HUDEP-2 (cell line): ENCODE results near the gene C1orf174.
"Not testable (repeated sequence)": the region's sequence is repeated elsewhere in the genome, so short reads cannot be mapped to it uniquely, and the experiment has no call there.

Experiments used
- DNase-seq, 76 experiments: peaks; one replicate each; lab custom pipeline; 2025; ENCODE audit not compliant: unreplicated experiment in 76 of 76; lab: John Stamatoyannopoulos, UW

The C1orf174 gene

GRCh38 chr1:3926956-3927355 is 26.9 kb upstream of the C1orf174 start:
- DNase-seq = no peak

- no peak for DNase-seq
These were observed 25.7 kb upstream of the C1orf174 start for GRCh38 chr1:3925762-3926161.

- no peak for DNase-seq
These were observed 25.2 kb upstream of the C1orf174 start for GRCh38 chr1:3925256-3925655.

- no peak for DNase-seq
These were observed 24.8 kb upstream of the C1orf174 start for GRCh38 chr1:3924825-3925220.

GRCh38 chr1:3924186-3924824 is 24.2 kb upstream of the C1orf174 start:
- DNase-seq = no peak

- no peak for DNase-seq
These were observed 23.5 kb upstream of the C1orf174 start for GRCh38 chr1:3923378-3924185.

- no peak for DNase-seq
These were observed 22.8 kb upstream of the C1orf174 start for GRCh38 chr1:3922851-3923250.

GRCh38 chr1:3922201-3922725 is 22.2 kb upstream of the C1orf174 start:
- DNase-seq = no peak

- DNase-seq = no peak
These were observed 21.7 kb upstream of the C1orf174 start for GRCh38 chr1:3921765-3922164.

GRCh38 chr1:3919706-3920105 is 19.6 kb upstream of the C1orf174 start:
- DNase-seq = no peak

- no peak for DNase-seq
These were observed 19.0 kb upstream of the C1orf174 start for GRCh38 chr1:3918966-3919611.

GRCh38 chr1:3918359-3918758 is 18.3 kb upstream of the C1orf174 start:
- not testable (repeated sequence) for DNase-seq

GRCh38 chr1:3917761-3918160 is 17.7 kb upstream of the C1orf174 start:
- DNase-seq = no peak

GRCh38 chr1:3915551-3916121 is 15.6 kb upstream of the C1orf174 start:
- DNase-seq = no peak

GRCh38 chr1:3914911-3915310 is 14.8 kb upstream of the C1orf174 start:
- DNase-seq = no peak

- no peak for DNase-seq
These were observed 14.3 kb upstream of the C1orf174 start for GRCh38 chr1:3914331-3914851.

- no peak for DNase-seq
These were observed 13.0 kb upstream of the C1orf174 start for GRCh38 chr1:3912809-3913685.

- no peak for DNase-seq
These were observed 12.1 kb upstream of the C1orf174 start for GRCh38 chr1:3911981-3912808.
